Activated naive CD8-positive, alpha-beta T cell treated with anti-CD3 and anti-CD28 coated beads, Interleukin-2, amount 10 ng/mL, durations not matched to agents 7 days and 5 days (primary cell): ENCODE measurements around the gene CYSLTR2. TPM values are rescaled to one million over a fixed set of nuclear protein-coding genes. Genes with fewer than 3 reads are reported as not detected.
"Not testable (repeated sequence)": the region's sequence is repeated elsewhere in the genome, so short reads cannot be mapped to it uniquely, and the experiment has no call there.

ENCODE experiments used
- ATAC-seq: fragments of 150-1000 bp; cut with Tn5 transposase; one replicate; pipeline ENCODE4 v1.10.0; 2021; ENCODE audit warnings: low read depth, moderate library complexity
- POLR2A ChIA-PET: fragments of 350-600 bp; sonication (Branson Sonifier 250); formaldehyde crosslinking; loops from one replicate; lab custom pipeline; 2021; ENCODE audit warnings: antibody characterized with exemption; lab: Charles Lee
- DNase-seq: peaks from one replicate; pipeline ENCODE4 v3.0.0; 2021
- H3K27ac Mint-ChIP-seq: one replicate; pipeline ENCODE4 v1.8.0; 2022; ENCODE audit warnings: mild to moderate bottlenecking, mixed read lengths
- H3K27me3 Mint-ChIP-seq: one replicate; pipeline ENCODE4 v1.8.0; 2022; ENCODE audit warnings: mild to moderate bottlenecking, moderate library complexity, mixed read lengths
- H3K36me3 Mint-ChIP-seq: one replicate; pipeline ENCODE4 v1.8.0; 2021; ENCODE audit warnings: mild to moderate bottlenecking, mixed read lengths
- H3K4me1 Mint-ChIP-seq: one replicate; pipeline ENCODE4 v1.8.0; 2021; ENCODE audit warnings: mixed read lengths
- H3K4me3 Mint-ChIP-seq: one replicate; pipeline ENCODE4 v1.8.0; 2022; ENCODE audit warnings: mild to moderate bottlenecking, moderate library complexity, mixed read lengths
- H3K9me3 Mint-ChIP-seq: one replicate; pipeline ENCODE4 v1.8.0; 2021; ENCODE audit warnings: mixed read lengths
- total RNA-seq, 2 experiments: library from RNA; stranded (reverse); gene quantifications; one replicate each; pipeline ENCODE4 v1.2.3, GENCODE V29; 2021

CYSLTR2 gene
- total RNA-seq, 2 experiments from 2014 or later = 4.3 to 5.3 TPM

- H3K36me3 Mint-ChIP-seq = peaks cover 5% of the 10 kb centered on the region
- H3K27me3 Mint-ChIP-seq = peaks cover under 1% of the 10 kb centered on the region
- H3K4me3 Mint-ChIP-seq = peak overlapping the region; percentile 88
- no peak for ATAC-seq
- POLR2A ChIA-PET = interaction anchor here (0.9 kb wide), 2 partner anchors 12 to 120 kb away, joined by 3 read pairs; partner anchors contain the start of gene RCBTB2
- no peak for DNase-seq
- no peaks in the 10 kb centered on the region for H3K9me3 Mint-ChIP-seq
- peaks cover 28% of the 10 kb centered on the region for H3K4me1 Mint-ChIP-seq
- H3K27ac Mint-ChIP-seq = peak overlapping the region; percentile 90
These were observed 768 bp upstream of the CYSLTR2 start for GRCh38 chr13:48652851-48653471.

GRCh38 chr13:48654511-48654910, 782 bp downstream of the CYSLTR2 start:
- peak overlapping the region; percentile 88 for H3K4me3 Mint-ChIP-seq
- H3K27ac Mint-ChIP-seq = no peak overlapping the region
- H3K36me3 Mint-ChIP-seq = peaks cover 8% of the 10 kb centered on the region
- POLR2A ChIA-PET = interaction anchor here (1.1 kb wide), 1 partner anchor 617 kb away, joined by 3 read pairs; the partner anchor contains the start of gene NUDT15
- no peaks in the 10 kb centered on the region for H3K27me3 Mint-ChIP-seq
- DNase-seq (no peak), ATAC-seq (no peak)
- no peaks in the 10 kb centered on the region for H3K9me3 Mint-ChIP-seq
- peaks cover 30% of the 10 kb centered on the region for H3K4me1 Mint-ChIP-seq

GRCh38 chr13:48655291-48655690, 1.6 kb downstream of the CYSLTR2 start:
- H3K27me3 Mint-ChIP-seq = no peaks in the 10 kb centered on the region
- peaks cover 34% of the 10 kb centered on the region for H3K4me1 Mint-ChIP-seq
- no peak overlapping the region for H3K27ac Mint-ChIP-seq
- ATAC-seq = no peak
- peaks cover 8% of the 10 kb centered on the region for H3K36me3 Mint-ChIP-seq
- H3K4me3 Mint-ChIP-seq = peak overlapping the region; percentile 12
- no peak for DNase-seq
- POLR2A ChIA-PET = no interaction called here
- no peaks in the 10 kb centered on the region for H3K9me3 Mint-ChIP-seq

DNA sequence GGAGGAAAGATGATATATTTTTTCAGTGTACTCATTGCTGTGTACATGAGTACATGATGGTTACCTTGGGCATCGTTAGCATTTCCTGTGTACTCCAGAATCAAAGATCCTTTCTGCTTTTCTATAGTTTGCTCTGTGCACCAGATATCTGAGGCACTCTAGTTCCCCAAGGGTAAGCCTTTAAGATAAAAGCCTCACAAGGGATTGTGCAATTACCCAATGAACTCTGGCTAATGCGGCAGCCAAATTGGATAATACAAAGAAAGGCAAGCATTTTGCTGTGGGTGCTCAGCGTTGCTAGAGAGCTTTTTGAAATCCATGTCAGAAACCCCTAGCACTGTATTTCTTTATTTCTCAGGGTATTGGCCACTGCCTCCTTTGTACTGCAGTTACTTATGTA, 2.9 kb downstream of the CYSLTR2 start:
- ATAC-seq (no peak), DNase-seq (no peak)
- H3K4me1 Mint-ChIP-seq = peaks cover 36% of the 10 kb centered on the region
- peaks cover 8% of the 10 kb centered on the region for H3K36me3 Mint-ChIP-seq
- H3K27ac Mint-ChIP-seq = no peak overlapping the region
- no peak overlapping the region for H3K4me3 Mint-ChIP-seq
- no peaks in the 10 kb centered on the region for H3K27me3 Mint-ChIP-seq
- no peaks in the 10 kb centered on the region for H3K9me3 Mint-ChIP-seq
- POLR2A ChIA-PET = no interaction called here

GRCh38 chr13:48660361-48661076, 6.8 kb downstream of the CYSLTR2 start:
- H3K27ac Mint-ChIP-seq = no peak overlapping the region
- POLR2A ChIA-PET = no interaction called here
- DNase-seq = no peak
- peaks cover 10% of the 10 kb centered on the region for H3K36me3 Mint-ChIP-seq
- H3K9me3 Mint-ChIP-seq = peaks cover 12% of the 10 kb centered on the region
- no peak for ATAC-seq
- no peak overlapping the region for H3K4me3 Mint-ChIP-seq
- peaks cover 20% of the 10 kb centered on the region for H3K4me1 Mint-ChIP-seq
- no peaks in the 10 kb centered on the region for H3K27me3 Mint-ChIP-seq

DNA sequence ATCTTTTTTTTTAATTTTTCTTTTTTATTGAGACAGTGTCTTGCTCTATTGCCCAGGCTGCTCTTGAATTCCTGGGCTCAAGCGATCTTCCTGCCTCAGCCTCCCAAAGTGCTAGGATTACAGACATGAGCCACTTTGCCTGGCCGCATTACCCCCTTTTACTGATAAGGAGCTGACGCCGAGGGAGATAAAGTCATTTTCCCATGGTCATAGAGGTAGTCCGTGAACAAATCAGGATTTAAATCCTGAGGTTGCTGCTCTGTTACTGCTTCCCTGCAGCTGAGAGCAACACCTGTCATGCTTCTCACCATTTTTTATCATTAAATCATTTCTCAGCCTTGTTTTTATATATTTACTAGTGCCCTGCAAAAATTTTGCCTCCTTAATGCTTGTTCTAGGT, 7.4 kb downstream of the CYSLTR2 start:
- no peaks in the 10 kb centered on the region for H3K27me3 Mint-ChIP-seq
- peaks cover 16% of the 10 kb centered on the region for H3K9me3 Mint-ChIP-seq
- POLR2A ChIA-PET = no interaction called here
- DNase-seq (no peak), ATAC-seq (no peak)
- no peak overlapping the region for H3K4me3 Mint-ChIP-seq
- peaks cover 20% of the 10 kb centered on the region for H3K4me1 Mint-ChIP-seq
- peaks cover 10% of the 10 kb centered on the region for H3K36me3 Mint-ChIP-seq
- no peak overlapping the region for H3K27ac Mint-ChIP-seq

DNA sequence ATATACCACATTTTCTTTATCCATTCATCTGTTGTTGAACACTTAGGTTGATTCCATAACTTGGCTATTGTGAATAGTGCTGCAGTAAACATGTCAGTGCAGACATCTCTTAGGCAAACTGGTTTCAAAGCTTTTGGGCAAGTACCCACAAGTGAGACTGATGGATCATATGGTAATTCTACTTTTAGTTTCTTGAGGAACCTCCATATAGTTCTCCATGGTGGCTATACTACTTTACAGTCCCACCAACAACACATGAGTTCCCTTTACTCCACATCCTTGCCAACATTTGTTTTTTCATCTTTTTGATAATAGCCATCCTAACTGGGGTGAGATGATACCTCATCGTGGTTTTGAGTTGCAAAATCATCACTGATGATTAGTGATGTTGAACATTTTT, 8.5 kb downstream of the CYSLTR2 start:
- Mint-ChIP-seq H3K36me3 (peaks cover 12% of the 10 kb centered on the region), H3K4me1 (peaks cover 20% of the 10 kb centered on the region), H3K27me3 (no peaks in the 10 kb centered on the region), H3K27ac (no peak overlapping the region), H3K4me3 (no peak overlapping the region), H3K9me3 (peaks cover 22% of the 10 kb centered on the region)
- POLR2A ChIA-PET = no interaction called here
- ATAC-seq = no peak
- DNase-seq = no peak

GRCh38 chr13:48667136-48667535, 13.4 kb downstream of the CYSLTR2 start:
- Mint-ChIP-seq H3K9me3 (peaks cover 34% of the 10 kb centered on the region), H3K27me3 (no peaks in the 10 kb centered on the region), H3K36me3 (peaks cover 12% of the 10 kb centered on the region), H3K27ac (no peak overlapping the region), H3K4me1 (peaks cover 5% of the 10 kb centered on the region), H3K4me3 (no peak overlapping the region)
- POLR2A ChIA-PET = no interaction called here
- DNase-seq (no peak), ATAC-seq (no peak)

GRCh38 chr13:48671421-48671820, 17.7 kb downstream of the CYSLTR2 start:
- H3K36me3 Mint-ChIP-seq, ATAC-seq, H3K4me3 Mint-ChIP-seq, POLR2A ChIA-PET, DNase-seq, H3K27ac Mint-ChIP-seq, H3K4me1 Mint-ChIP-seq, H3K27me3 Mint-ChIP-seq: not testable (repeated sequence)
- peaks cover 18% of the 10 kb centered on the region for H3K9me3 Mint-ChIP-seq

DNA sequence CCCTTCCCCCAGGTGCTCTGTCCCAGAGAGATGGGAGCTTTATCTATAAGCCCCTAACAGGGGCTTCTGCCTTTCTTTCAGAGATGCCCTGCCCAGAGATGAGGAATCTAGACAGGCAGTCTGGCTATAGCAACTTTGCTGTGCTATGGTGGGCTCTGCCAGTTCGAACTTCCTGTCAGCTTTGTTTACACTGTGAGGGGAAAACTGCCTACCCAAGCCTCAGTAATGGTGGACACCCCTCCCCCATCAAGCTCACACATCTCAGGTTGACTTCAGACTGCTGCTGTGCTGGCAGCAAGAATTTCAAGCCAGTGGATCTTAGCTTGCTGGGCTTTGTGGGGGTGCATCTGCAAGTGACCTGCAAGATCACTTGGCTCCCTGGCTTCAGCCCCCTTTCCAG, 21.5 kb downstream of the CYSLTR2 start:
- H3K27ac Mint-ChIP-seq = no peak overlapping the region
- peaks cover 10% of the 10 kb centered on the region for H3K4me1 Mint-ChIP-seq
- H3K4me3 Mint-ChIP-seq = no peak overlapping the region
- POLR2A ChIA-PET = no interaction called here
- peaks cover 4% of the 10 kb centered on the region for H3K9me3 Mint-ChIP-seq
- peaks cover 2% of the 10 kb centered on the region for H3K36me3 Mint-ChIP-seq
- DNase-seq (no peak), ATAC-seq (no peak)
- no peaks in the 10 kb centered on the region for H3K27me3 Mint-ChIP-seq

GRCh38 chr13:48678316-48678715, 24.6 kb downstream of the CYSLTR2 start:
- Mint-ChIP-seq H3K9me3 (no peaks in the 10 kb centered on the region), H3K4me1 (peaks cover 10% of the 10 kb centered on the region), H3K27me3 (no peaks in the 10 kb centered on the region), H3K36me3 (peaks cover 2% of the 10 kb centered on the region), H3K4me3 (no peak overlapping the region), H3K27ac (no peak overlapping the region)
- POLR2A ChIA-PET = no interaction called here
- no peak for ATAC-seq
- DNase-seq = no peak

DNA sequence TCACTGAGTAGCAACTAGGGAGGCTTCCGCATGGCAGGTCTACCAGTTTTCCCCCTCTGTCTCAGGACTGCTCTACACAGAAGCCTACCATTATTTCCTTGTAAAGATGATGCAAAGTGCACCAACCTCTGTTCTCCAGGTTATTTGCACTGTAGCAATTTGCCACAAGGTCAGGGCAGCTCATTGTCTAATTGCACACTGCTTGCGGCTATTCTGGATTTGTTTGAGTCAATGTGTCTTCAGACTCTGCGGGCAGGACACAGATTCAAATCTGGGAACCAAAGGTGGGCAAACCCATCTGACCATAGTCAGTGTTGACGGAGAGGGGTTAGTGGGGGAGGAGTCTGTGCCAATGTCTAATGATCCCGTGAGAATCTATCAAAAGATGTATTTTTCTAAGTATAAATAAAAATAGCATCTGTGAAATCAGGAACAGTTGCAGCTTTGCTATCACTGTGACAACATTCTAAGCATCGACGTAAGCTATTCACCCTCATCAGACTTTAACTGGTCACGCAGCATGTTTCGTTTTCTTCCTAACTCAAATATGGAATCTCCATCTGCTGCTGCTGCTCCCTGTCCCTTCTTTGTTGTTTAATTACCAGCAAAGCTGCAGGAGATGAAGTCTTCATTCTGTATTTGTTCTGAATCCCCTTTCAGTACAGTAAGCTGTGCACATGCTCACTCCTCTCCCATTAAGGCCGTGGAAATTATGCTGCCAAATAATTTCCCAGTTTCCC, 26.4 kb downstream of the CYSLTR2 start:
- DNase-seq (no peak), ATAC-seq (no peak)
- Mint-ChIP-seq H3K27me3 (no peaks in the 10 kb centered on the region), H3K36me3 (peaks cover 2% of the 10 kb centered on the region), H3K27ac (no peak overlapping the region), H3K9me3 (peaks cover 1% of the 10 kb centered on the region), H3K4me1 (peaks cover 10% of the 10 kb centered on the region), H3K4me3 (no peak overlapping the region)
- POLR2A ChIA-PET = no interaction called here

DNA sequence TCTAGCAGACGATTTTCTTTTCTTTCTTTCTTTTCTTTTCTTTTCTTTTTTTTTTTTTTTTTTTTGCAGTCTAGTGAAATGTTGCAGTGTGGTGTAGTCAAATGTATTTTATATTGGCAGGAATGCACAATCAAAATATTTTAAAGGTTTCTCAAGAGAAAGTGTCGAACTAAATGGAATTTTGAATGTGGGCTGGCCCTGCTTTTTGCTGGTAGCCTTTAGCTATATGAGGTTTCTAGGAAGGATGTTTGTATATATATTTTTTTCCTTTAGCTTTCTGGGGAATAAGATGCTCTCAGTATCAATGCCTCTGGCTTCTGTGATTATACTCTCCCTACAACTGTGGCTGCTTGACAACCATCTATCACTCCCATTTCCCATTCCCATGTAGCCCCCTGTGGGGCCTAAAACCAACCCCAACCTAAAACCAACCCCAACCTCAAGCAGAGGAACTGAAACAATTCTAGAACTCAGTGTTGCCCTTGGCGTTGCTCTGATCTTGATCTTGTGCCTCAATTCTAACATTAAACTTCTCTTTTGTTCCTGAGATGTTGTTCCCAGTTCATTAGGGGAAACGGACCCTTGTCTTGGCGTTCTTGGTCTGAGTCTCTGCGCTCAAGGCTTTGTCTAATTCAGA, 27.1 kb downstream of the CYSLTR2 start:
- ATAC-seq = no peak
- Mint-ChIP-seq H3K4me1 (peaks cover 10% of the 10 kb centered on the region), H3K27me3 (no peaks in the 10 kb centered on the region), H3K36me3 (peaks cover 2% of the 10 kb centered on the region), H3K27ac (no peak overlapping the region), H3K9me3 (peaks cover 1% of the 10 kb centered on the region), H3K4me3 (no peak overlapping the region)
- no peak for DNase-seq
- POLR2A ChIA-PET = interaction anchor here (0.6 kb wide), 1 partner anchor 360 kb away, joined by 4 read pairs; no protein-coding TSS in a partner anchor
